Neuronal stem cell (in vitro differentiated cells): ENCODE results near the gene ENOX2.

ENCODE experiments used
- DNase-seq: peaks from one replicate; pipeline ENCODE4 v3.0.0-alpha.2; 2013; ENCODE audit warnings: low spot score
- H2AFZ ChIP-seq: one replicate; pipeline ENCODE4 v1.6.1; 2013; ENCODE audit warnings: mild to moderate bottlenecking, low read length, inconsistent platforms
- H2AK5ac ChIP-seq: 2 replicates; pipeline ENCODE4 v1.6.1; 2013; ENCODE audit warnings: low read depth, mild to moderate bottlenecking, inconsistent platforms, low read length, moderate library complexity, mixed read lengths
- H2BK120ac ChIP-seq: 2 replicates; pipeline ENCODE4 v1.6.1; 2013; ENCODE audit warnings: low read depth, mild to moderate bottlenecking, inconsistent platforms, low read length, moderate library complexity, mixed read lengths
- H2BK12ac ChIP-seq: one replicate; pipeline ENCODE4 v1.6.1; 2013; ENCODE audit warnings: low read length, inconsistent platforms
- H2BK15ac ChIP-seq: 2 replicates; pipeline ENCODE4 v1.6.1; 2013; ENCODE audit warnings: mild to moderate bottlenecking, low read length, inconsistent platforms, mixed read lengths
- H2BK5ac ChIP-seq: one replicate; pipeline ENCODE4 v1.6.1; 2013; ENCODE audit warnings: inconsistent platforms, mild to moderate bottlenecking, low read length, moderate library complexity
- H3K14ac ChIP-seq: one replicate; pipeline ENCODE4 v1.6.1; 2013; ENCODE audit warnings: low read length, inconsistent platforms
- H3K18ac ChIP-seq: 2 replicates; pipeline ENCODE4 v1.6.1; 2013; ENCODE audit warnings: low read length, inconsistent platforms
- H3K23ac ChIP-seq: 2 replicates; pipeline ENCODE4 v1.6.1; 2013; ENCODE audit warnings: low read depth, mild to moderate bottlenecking, mixed read lengths, low read length, inconsistent platforms; ENCODE audit not compliant: poor library complexity
- H3K27ac ChIP-seq: replicated peaks from 3 replicates; pipeline ENCODE4 v1.5.1; 2013; ENCODE audit warnings: low read length, inconsistent platforms
- H3K27me3 ChIP-seq, 3 experiments: 2 replicates each; pipeline ENCODE4 v1.6.1; 2013; ENCODE audit warnings: low read length in 3 of 3, mild to moderate bottlenecking in 2 of 3, inconsistent platforms in 1 of 3, low read depth in 1 of 3, mixed read lengths in 1 of 3, moderate library complexity in 1 of 3; ENCODE audit not compliant: control insufficient read depth in 3 of 3, insufficient read depth in 3 of 3
- H3K36me3 ChIP-seq, 2 donors: replicated peaks in 1 of 2; 2 replicates each; pipeline ENCODE4 v1.6.1; 2013; ENCODE audit warnings: low read length in 2 of 2; ENCODE audit not compliant: control insufficient read depth in 2 of 2, insufficient read depth in 2 of 2
- H3K4ac ChIP-seq: 2 replicates; pipeline ENCODE4 v1.6.1; 2013; ENCODE audit warnings: inconsistent platforms, mild to moderate bottlenecking, low read length, moderate library complexity
- H3K4me1 ChIP-seq, 2 donors: 1 replicate in 1 of 2; 2 replicates in 1 of 2; pipeline ENCODE4 v1.6.1; 2013; ENCODE audit warnings: low read length in 2 of 2, low read depth in 1 of 2; ENCODE audit not compliant: control insufficient read depth in 2 of 2, insufficient read depth in 1 of 2
- H3K4me2 ChIP-seq: one replicate; pipeline ENCODE4 v1.6.1; 2013; ENCODE audit warnings: mild to moderate bottlenecking, low read length, inconsistent platforms; ENCODE audit not compliant: insufficient read depth, poor library complexity, severe bottlenecking
- H3K4me3 ChIP-seq, 2 donors: 2 replicates each; pipeline ENCODE4 v1.5.1; 2013; ENCODE audit warnings: low read length in 2 of 2, mild to moderate bottlenecking in 2 of 2, inconsistent platforms in 1 of 2, moderate library complexity in 1 of 2
- H3K79me1 ChIP-seq: one replicate; pipeline ENCODE4 v1.6.1; 2013; ENCODE audit warnings: low read depth, mild to moderate bottlenecking, inconsistent platforms, low read length, moderate library complexity
- H3K9ac ChIP-seq: one replicate; pipeline ENCODE4 v1.6.1; 2013; ENCODE audit warnings: mild to moderate bottlenecking, low read depth, low read length, inconsistent platforms; ENCODE audit not compliant: poor library complexity
- H3K9me3 ChIP-seq, 2 donors: replicated peaks in 1 of 2; 2 replicates each; pipeline versions ENCODE3 to v1.6.1; 2013; ENCODE audit warnings: low read length in 2 of 2, mild to moderate bottlenecking in 2 of 2, inconsistent platforms in 1 of 2, low read depth in 1 of 2, mixed read lengths in 1 of 2, moderate library complexity in 1 of 2; ENCODE audit not compliant: control insufficient read depth in 2 of 2, insufficient read depth in 1 of 2
- H4K8ac ChIP-seq: one replicate; pipeline ENCODE4 v1.6.1; 2013; ENCODE audit warnings: low read depth, mild to moderate bottlenecking, inconsistent platforms, low read length, moderate library complexity
- H4K91ac ChIP-seq: one replicate; pipeline ENCODE4 v1.6.1; 2013; ENCODE audit warnings: low read length, low read depth, mild to moderate bottlenecking, inconsistent platforms; ENCODE audit not compliant: poor library complexity
- WGBS, 2 donors: extraction: QIAGEN DNeasy Blood & Tissue Kit; methylation state at CpG; one replicate each; pipeline ENCODE4 v1.1.7; 2013; ENCODE audit warnings: missing lambda C conversion rate in 2 of 2, mixed read lengths in 1 of 2; ENCODE audit not compliant: insufficient read length in 2 of 2, insufficient replicate concordance in 1 of 2; ENCODE audit errors: extremely low coverage in 2 of 2; 5-methylcytosine and 5-hydroxymethylcytosine counted together

The ENOX2 gene

DNA sequence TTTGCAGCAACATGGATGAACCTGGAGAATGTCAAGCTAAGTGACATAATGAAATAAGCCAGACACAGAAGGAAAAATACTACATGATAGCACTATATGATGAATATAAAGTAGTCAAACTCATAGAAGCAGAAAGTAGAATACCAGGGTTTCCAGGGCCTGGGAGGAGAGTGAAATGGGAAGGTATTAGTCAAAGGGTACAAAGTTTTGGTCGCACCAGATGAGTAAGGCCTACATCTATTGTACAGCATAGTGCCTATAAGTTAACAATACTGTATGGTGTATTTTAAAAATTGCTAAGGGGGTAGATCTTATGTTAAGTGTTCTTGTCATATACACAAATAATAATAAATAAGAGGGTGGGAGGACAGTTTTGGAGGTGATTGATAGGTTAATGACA is 41.5 kb downstream of the ENOX2 start:
- Histone ChIP-seq H3K36me3 (no peaks in the 10 kb centered on the region), H3K18ac (no peak overlapping the region), H2BK5ac (no peak overlapping the region), H3K4me1 (peaks cover 0 to 3% of the 10 kb centered on the region in 2 donors), H3K4ac (no peak overlapping the region), H3K14ac (no peak overlapping the region), H2AK5ac (no peak overlapping the region), H4K8ac (no peak overlapping the region), H3K23ac (no peak overlapping the region), H3K27ac (no peak overlapping the region), H2BK15ac (no peak overlapping the region), H3K79me1 (no peaks in the 10 kb centered on the region), H2BK12ac (no peak overlapping the region), H4K91ac (no peak overlapping the region), H2BK120ac (no peak overlapping the region), H3K9me3 (no peaks in the 10 kb centered on the region), H3K4me3 (no peak overlapping the region), H3K9ac (no peak overlapping the region), H2AFZ (no peak overlapping the region), H3K4me2 (no peak overlapping the region), H3K27me3 (peaks cover 0 to 2% (median 0%) of the 10 kb centered on the region in 3 experiments)
- DNase-seq, result no peak
- no CpG with 5 or more reads among the region's 1 CpG for WGBS, 2 donors

DNA sequence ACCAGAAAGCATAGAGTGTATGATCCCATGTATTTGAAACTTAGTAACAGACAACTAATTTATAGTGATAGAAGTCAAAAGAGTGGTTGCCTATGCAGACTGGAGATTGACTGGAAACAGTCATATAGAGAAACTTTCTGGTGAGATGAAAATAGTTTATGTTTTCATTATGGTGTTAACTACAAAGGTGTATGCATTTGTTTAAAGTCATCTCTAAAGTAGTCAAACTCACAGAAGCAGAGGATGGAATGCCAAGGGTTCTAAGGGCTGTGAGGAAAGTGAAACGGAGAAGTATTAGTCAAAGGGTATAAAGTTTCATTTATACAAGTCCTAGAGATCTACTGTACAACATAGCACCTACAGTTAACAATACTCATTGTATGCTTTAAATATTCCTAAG is 45.8 kb downstream of the ENOX2 start:
- no peaks in the 10 kb centered on the region for H3K36me3 ChIP-seq
- H3K23ac ChIP-seq, result no peak overlapping the region
- H4K91ac ChIP-seq, result no peak overlapping the region
- H3K4ac ChIP-seq, result no peak overlapping the region
- no peak overlapping the region for H3K14ac ChIP-seq
- H2AK5ac ChIP-seq, result no peak overlapping the region
- no peak overlapping the region for H3K18ac ChIP-seq
- H3K4me3 ChIP-seq, result no peak overlapping the region
- no peak overlapping the region for H2BK5ac ChIP-seq
- no peaks in the 10 kb centered on the region for H3K9me3 ChIP-seq
- peaks cover 0 to 2% of the 10 kb centered on the region in 2 donors for H3K4me1 ChIP-seq
- no peaks in the 10 kb centered on the region for H3K79me1 ChIP-seq
- H3K27me3 ChIP-seq, result no peaks in the 10 kb centered on the region
- WGBS, 2 donors, result no CpG with 5 or more reads among the region's 1 CpG
- DNase-seq, result no peak
- no peak overlapping the region for H3K9ac ChIP-seq
- no peak overlapping the region for H4K8ac ChIP-seq
- H2AFZ ChIP-seq, result no peak overlapping the region
- H3K4me2 ChIP-seq, result no peak overlapping the region
- H2BK12ac ChIP-seq, result no peak overlapping the region
- H2BK120ac ChIP-seq, result no peak overlapping the region
- H3K27ac ChIP-seq, result no peak overlapping the region
- no peak overlapping the region for H2BK15ac ChIP-seq

DNA sequence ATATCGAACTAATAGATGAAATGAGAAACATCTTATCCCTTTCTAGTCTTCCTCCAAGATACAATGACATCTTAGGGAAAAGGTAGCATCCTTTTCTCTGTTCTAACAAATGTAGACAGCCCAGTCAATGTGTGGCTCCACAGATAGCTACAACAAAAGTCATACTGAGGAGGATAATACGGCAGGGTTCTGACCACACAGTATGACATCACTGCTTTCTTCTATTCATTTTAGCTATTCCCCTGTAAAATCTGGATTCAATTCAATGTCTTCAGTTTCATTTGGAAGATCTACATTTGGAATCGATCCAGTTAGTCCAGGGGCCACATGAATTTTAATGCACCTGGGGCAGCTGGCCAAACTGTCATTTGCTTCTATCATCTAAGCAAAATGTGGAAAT is 51.4 kb downstream of the ENOX2 start:
- no peak overlapping the region for H3K23ac ChIP-seq
- H3K4ac ChIP-seq, result no peak overlapping the region
- H3K4me1 ChIP-seq, result no peaks in the 10 kb centered on the region
- no peaks in the 10 kb centered on the region for H3K36me3 ChIP-seq
- H3K9me3 ChIP-seq, result no peaks in the 10 kb centered on the region
- H3K27ac ChIP-seq, result no peak overlapping the region
- H3K9ac ChIP-seq, result no peak overlapping the region
- no peak overlapping the region for H2BK12ac ChIP-seq
- no peak overlapping the region for H2BK5ac ChIP-seq
- no peak overlapping the region for H2AFZ ChIP-seq
- H2BK15ac ChIP-seq, result no peak overlapping the region
- no peak overlapping the region for H3K4me2 ChIP-seq
- H3K4me3 ChIP-seq, result no peak overlapping the region
- H3K18ac ChIP-seq, result no peak overlapping the region
- no CpG with 5 or more reads among the region's 3 CpGs for WGBS, 2 donors
- no peak overlapping the region for H3K14ac ChIP-seq
- H4K91ac ChIP-seq, result no peak overlapping the region
- H4K8ac ChIP-seq, result no peak overlapping the region
- no peaks in the 10 kb centered on the region for H3K79me1 ChIP-seq
- H3K27me3 ChIP-seq, result no peaks in the 10 kb centered on the region
- no peak overlapping the region for H2BK120ac ChIP-seq
- no peak for DNase-seq
- no peak overlapping the region for H2AK5ac ChIP-seq

DNA sequence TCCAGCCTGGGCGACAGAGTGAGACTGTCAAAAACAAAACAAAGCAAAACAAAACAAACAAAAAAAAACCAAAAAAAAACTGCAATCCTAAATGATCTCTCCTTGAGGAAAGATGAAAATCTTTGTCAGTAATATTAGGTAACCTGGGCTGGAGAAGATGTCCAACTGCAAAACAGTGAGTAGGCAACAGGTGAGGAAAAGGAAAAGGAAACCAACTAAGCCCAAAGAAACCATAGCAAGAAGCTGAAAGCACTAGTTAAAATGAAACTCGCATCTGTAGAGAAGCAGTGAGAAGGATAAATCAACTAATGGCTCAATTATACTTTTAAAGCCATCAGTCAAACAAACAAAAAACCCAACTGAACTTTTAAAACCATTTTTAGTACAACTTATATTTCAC is 54.2 kb downstream of the ENOX2 start:
- Histone ChIP-seq H4K91ac (no peak overlapping the region), H3K14ac (no peak overlapping the region), H2AFZ (no peak overlapping the region), H2AK5ac (no peak overlapping the region), H3K4me2 (no peak overlapping the region), H4K8ac (no peak overlapping the region), H3K18ac (no peak overlapping the region), H2BK15ac (no peak overlapping the region), H3K23ac (no peak overlapping the region), H2BK5ac (no peak overlapping the region), H3K27ac (no peak overlapping the region), H3K4ac (no peak overlapping the region), H2BK120ac (no peak overlapping the region), H2BK12ac (no peak overlapping the region), H3K9me3 (no peaks in the 10 kb centered on the region), H3K27me3 (no peaks in the 10 kb centered on the region), H3K4me1 (no peaks in the 10 kb centered on the region), H3K36me3 (no peaks in the 10 kb centered on the region), H3K79me1 (no peaks in the 10 kb centered on the region), H3K4me3 (no peak overlapping the region), H3K9ac (no peak overlapping the region)
- DNase-seq, result no peak
- WGBS, 2 donors, result no CpG with 5 or more reads among the region's 2 CpGs
